Measurements from ENCODE around the gene JARID2.

DNA sequence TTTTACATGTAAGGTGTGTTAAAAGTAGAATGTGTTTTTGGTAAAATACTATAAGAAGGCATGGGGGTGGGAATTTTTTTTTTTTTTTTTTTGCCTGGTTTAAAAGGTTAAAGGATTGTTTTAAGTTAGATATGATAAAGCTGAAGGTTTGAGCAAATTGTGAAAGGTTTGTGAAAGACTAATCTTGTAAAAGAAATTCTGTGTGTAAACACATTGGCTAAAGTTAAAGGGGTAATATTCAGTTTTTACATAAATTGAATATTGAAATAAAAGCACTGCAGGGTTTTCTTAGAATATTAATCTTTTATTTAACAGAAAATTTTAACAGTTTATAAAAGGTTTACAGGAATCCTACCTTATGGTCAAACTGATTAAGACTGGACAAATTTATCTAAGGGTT, 311.3 kb downstream of the JARID2 start:
- TF ChIP-seq CTCF (conservative IDR thresholded peaks at IDR 0.05 in 1 of 2, IDR thresholded peaks at IDR 0.05 in 1 of 2; ENCODE audit: extremely low read depth in 1 of 2, insufficient read depth in 1 of 2, low read depth in 1 of 2, low read length in 2 of 2) (no peak), EZH2 (IDR thresholded peaks at IDR 0.05; ENCODE audit: borderline replicate concordance, low read length) (no peak)

All from mammary epithelial cell (primary cell).